Measurements from ENCODE around the gene PROSER2. TPM values are rescaled to one million over a fixed set of nuclear protein-coding genes. Genes with fewer than 3 reads are reported as not detected.
A peak's percentile ranks its signal among the peaks of the same experiment; 100 is the strongest.

Gene PROSER2
- total RNA-seq, 2 donors from 2014 or later: 24.7 to 39.9 TPM

- Histone ChIP-seq H3K36me3 (no peaks in the 10 kb centered on the region), H3K27ac (no peak overlapping the region), H3K4me1 (replicated peaks) (no peaks in the 10 kb centered on the region), H3K4me3 (no peak overlapping the region), H3K27me3 (replicated peaks; ENCODE audit: insufficient read depth) (no peaks in the 10 kb centered on the region), H3K9me3 (no peaks in the 10 kb centered on the region)
- TF ChIP-seq POLR2A (IDR thresholded peaks at IDR 0.05) (no peak), CTCF (IDR thresholded peaks at IDR 0.05) (no peak), POLR2AphosphoS5 (IDR thresholded peaks at IDR 0.05) (no peak)
- no peak for DNase-seq (ENCODE audit: low spot score)
- intact Hi-C loops (cut with DNase I): no loop called here
- WGBS: 95% methylated on average over 11 of the region's 11 CpGs
Observed at GRCh38 chr10:11895108-11895466, 71.9 kb downstream of the PROSER2 start.

DNA sequence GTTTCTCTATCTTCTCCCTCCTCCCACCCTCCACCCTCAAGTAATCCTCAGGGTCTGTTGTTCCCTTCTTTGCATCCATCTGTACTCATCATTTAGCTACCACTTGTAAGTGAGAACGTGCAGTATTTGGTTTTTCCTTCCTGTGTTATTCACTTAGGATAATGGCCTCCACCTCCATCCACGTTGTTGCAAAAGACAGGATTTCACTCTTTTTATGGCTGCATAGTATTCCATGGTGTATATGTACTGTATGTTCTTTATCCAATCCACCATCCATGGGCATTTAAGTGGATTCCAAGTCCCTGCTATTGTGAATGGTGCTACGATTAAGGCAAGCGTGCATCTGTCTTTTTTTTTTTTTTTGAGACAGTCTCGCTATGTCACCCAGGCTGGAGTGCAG is 72.4 kb downstream of the PROSER2 start:
- no peak overlapping the region for H3K27ac ChIP-seq
- H3K4me1 ChIP-seq (replicated peaks): no peaks in the 10 kb centered on the region
- DNase-seq (ENCODE audit: low spot score): no peak
- H3K9me3 ChIP-seq: no peaks in the 10 kb centered on the region
- H3K4me3 ChIP-seq: no peak overlapping the region
- TF ChIP-seq CTCF (IDR thresholded peaks at IDR 0.05): no peak
- no peak for TF ChIP-seq POLR2AphosphoS5 (IDR thresholded peaks at IDR 0.05)
- TF ChIP-seq POLR2A (IDR thresholded peaks at IDR 0.05): no peak
- no peaks in the 10 kb centered on the region for H3K27me3 ChIP-seq (replicated peaks; ENCODE audit: insufficient read depth)
- H3K36me3 ChIP-seq: no peaks in the 10 kb centered on the region
- intact Hi-C loops (cut with DNase I): no loop called here
- WGBS: 95% methylated on average over 5 of the region's 5 CpGs

DNA sequence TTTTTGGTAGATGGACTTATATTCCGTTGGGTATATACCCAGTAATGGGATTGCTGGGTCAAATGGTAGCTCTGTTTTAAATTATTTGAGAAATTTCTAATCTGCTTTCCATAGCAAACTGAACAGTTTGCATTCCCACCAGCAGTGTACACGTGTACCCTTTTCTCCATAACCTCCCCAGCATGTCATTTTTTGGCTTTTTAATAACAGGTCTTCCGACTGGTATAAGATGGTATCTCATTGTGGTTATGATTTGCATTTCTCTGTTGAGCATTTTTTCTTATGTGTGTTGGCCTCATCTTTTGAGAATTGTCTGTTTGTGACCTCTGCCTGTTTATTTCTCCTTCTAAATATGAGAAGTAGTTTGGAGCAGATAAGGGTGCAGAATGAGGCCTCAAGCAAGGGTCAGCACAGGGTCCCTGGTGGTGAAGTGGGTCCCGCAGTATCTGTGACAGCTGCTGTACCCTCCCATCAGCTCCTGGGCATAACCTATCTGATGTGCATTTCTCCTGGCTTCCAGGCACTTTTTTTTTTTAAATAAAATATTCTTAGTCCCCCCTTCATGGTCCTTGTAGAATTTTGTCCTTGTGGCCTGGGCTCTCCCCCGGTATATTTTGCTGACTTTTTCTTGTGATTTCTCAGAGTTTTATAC is 73.5 kb downstream of the PROSER2 start:
- Histone ChIP-seq H3K4me1 (replicated peaks) (no peaks in the 10 kb centered on the region), H3K4me3 (no peak overlapping the region), H3K27ac (no peak overlapping the region), H3K9me3 (no peaks in the 10 kb centered on the region), H3K36me3 (no peaks in the 10 kb centered on the region), H3K27me3 (replicated peaks; ENCODE audit: insufficient read depth) (no peaks in the 10 kb centered on the region)
- DNase-seq (ENCODE audit: low spot score): no peak
- TF ChIP-seq CTCF (IDR thresholded peaks at IDR 0.05) (no peak), POLR2AphosphoS5 (IDR thresholded peaks at IDR 0.05) (no peak), POLR2A (IDR thresholded peaks at IDR 0.05) (no peak)
- 78% methylated on average over 5 of the region's 5 CpGs for WGBS
- intact Hi-C loops (cut with DNase I): no loop called here

- 50% methylated on average over 3 of the region's 3 CpGs for WGBS
- Histone ChIP-seq H3K36me3 (no peaks in the 10 kb centered on the region), H3K27ac (no peak overlapping the region), H3K27me3 (replicated peaks; ENCODE audit: insufficient read depth) (no peaks in the 10 kb centered on the region), H3K4me3 (no peak overlapping the region), H3K4me1 (replicated peaks) (no peaks in the 10 kb centered on the region), H3K9me3 (no peaks in the 10 kb centered on the region)
- no peak for DNase-seq (ENCODE audit: low spot score)
- TF ChIP-seq POLR2A (IDR thresholded peaks at IDR 0.05): no peak
- TF ChIP-seq POLR2AphosphoS5 (IDR thresholded peaks at IDR 0.05): no peak
- TF ChIP-seq CTCF (IDR thresholded peaks at IDR 0.05): no peak
- intact Hi-C loops (cut with DNase I): no loop called here
Observed at GRCh38 chr10:11898033-11898371, 74.8 kb downstream of the PROSER2 start.

DNA sequence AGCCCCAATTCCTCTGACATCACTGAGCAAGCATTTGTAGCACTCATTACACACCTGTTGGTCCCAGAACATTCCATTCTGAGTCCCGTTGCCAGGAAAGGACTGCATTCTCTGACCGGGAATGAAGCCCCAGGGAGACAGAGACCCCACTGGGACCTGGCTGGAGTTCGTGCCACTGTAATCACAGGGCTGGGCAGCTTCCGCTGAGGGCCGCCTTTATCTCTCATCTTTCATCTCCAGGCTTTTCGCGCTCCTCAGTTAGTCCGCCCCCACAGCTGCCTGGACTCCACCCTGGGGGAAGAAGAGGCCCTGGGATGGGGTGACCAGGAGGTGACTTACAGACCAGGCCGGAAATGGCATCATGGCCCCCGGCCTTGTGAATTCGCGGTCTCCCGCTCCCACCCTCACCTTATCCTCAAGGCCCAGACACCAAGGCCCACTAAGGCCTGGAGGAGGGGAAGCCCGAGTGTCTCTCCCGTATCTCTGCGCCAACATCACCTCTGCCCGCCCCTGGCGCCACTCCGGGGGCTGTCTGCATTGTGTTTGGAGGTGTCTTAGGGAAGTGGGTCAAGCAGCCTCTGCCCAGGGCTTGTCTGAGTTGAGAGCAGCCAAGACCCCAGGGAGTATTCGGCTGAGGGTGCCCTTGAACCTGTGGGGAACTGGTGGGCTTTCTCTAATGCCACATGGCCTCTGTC is 75.4 kb downstream of the PROSER2 start:
- intact Hi-C loops (cut with DNase I): no loop called here
- no peaks in the 10 kb centered on the region for H3K4me1 ChIP-seq (replicated peaks)
- no peaks in the 10 kb centered on the region for H3K36me3 ChIP-seq
- WGBS: 69% methylated on average over 20 of the region's 20 CpGs
- H3K9me3 ChIP-seq: no peaks in the 10 kb centered on the region
- H3K27ac ChIP-seq: no peak overlapping the region
- no peaks in the 10 kb centered on the region for H3K27me3 ChIP-seq (replicated peaks; ENCODE audit: insufficient read depth)
- peak; percentile 44 for DNase-seq (ENCODE audit: low spot score)
- TF ChIP-seq POLR2AphosphoS5 (IDR thresholded peaks at IDR 0.05): peak; percentile 34
- no peak for TF ChIP-seq CTCF (IDR thresholded peaks at IDR 0.05)
- no peak overlapping the region for H3K4me3 ChIP-seq
